SK-N-DZ (cell line): ENCODE data around the gene LRRC25.

ENCODE experiments used
- DNase-seq: peaks from one replicate; pipeline ENCODE4 v3.0.0-alpha.2; 2015; ENCODE audit warnings: low spot score
- small RNA-seq, 2 experiments: library from RNA; depleted of rRNA; stranded (forward); fragments of <200 nt; gene quantifications; one replicate each; pipeline ENCODE3, GENCODE V24; 2014

Gene LRRC25

DNA sequence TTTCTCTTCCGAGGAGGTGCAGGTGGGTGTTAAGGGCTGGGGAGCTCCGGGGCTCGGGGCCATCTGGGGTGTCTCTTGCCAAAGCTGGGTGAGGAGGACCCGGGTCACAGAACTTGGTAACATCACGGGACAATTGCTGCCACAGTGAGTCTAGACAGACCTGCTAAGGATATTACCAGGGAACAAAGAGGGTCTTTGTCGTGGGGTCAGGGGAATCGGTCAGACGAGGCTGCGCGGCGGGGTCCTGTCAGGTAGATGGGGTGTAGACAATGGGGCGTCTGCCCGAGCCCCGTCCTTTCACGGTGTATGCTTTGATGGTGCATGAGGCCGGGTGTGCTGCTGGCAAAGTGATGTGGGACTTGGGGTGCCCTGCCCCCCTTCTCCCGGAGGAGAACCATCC, 49.3 kb downstream of the LRRC25 start:
- no peak for DNase-seq

DNA sequence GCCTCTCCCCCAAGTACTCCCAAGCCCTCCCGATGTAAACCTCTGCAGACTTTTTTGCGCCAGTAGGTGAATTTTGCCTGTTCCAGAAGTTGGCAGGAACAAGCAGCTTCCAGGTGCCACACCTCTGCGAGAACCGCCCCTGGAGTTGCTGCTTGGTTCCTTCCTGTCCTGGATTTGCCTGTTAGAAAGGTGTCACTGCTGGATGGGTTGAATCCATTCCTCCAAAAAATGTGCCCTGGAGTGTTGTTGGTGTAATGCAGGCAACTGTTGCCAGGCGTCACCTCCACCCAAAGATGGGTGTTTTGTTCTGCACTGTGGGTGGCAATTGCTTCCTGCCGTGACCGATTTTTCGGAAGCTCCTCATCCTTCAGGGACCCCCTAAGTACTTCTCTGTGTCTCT, 51.3 kb downstream of the LRRC25 start:
- no peak for DNase-seq

GRCh38 chr19:18345296-18345695, 52.1 kb downstream of the LRRC25 start:
- no peak for DNase-seq

- DNase-seq, result no peak
These were observed 52.9 kb downstream of the LRRC25 start for GRCh38 chr19:18344582-18344950.

- DNase-seq, result no peak
These were observed 55.3 kb downstream of the LRRC25 start for GRCh38 chr19:18342090-18342632.

Small RNA genes lying within 50 kb of the gene (small RNA-seq; reads per million reads assigned to genes)
- 0 reads per million in 2 experiments for gene MIR3189
